ENCODE measurements around the gene TMEM145.

DNA sequence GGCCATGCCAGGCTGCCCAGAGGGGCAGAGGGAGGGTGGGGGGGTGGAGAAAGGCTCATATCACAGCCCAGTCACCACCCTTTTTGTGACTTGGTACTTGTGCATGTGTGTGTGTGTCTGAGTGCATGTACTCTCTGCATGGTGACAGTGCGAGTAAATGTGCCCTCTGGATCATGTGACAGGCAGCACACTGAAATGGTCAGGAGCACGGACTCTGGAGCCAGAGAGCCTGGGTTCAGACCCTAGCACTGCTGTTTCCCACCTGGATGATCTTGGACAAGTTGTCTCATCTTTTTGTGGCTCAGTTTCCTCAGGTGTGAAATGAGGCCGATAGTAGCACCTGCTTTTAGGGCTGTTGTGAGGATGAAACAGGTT lies 42.1 kb upstream of the TMEM145 start:
- TF ChIP-seq CTCF (IDR thresholded peaks at IDR 0.05; ENCODE audit: low read depth, low read length) (no peak), EZH2phosphoT487 (IDR thresholded peaks at IDR 0.05; ENCODE audit: low read depth) (no peak)

All from OCI-LY3 (cell line).